ENCODE measurements around the gene CLCN3. TPM values are rescaled to one million over a fixed set of nuclear protein-coding genes. Genes with fewer than 3 reads are reported as not detected.

CLCN3 gene
- total RNA-seq (2022; extraction: Qiagen RNA extraction) = 15.9 to 19.8 TPM (median 18.0 TPM) in 5 replicates

GRCh38 chr4:169619958-169620879, at the start of gene CLCN3:
CLCN3 (plus strand) TSS chr4:169620578; CDS start chr4:169635929, 15,351 bp downstream.

DNA sequence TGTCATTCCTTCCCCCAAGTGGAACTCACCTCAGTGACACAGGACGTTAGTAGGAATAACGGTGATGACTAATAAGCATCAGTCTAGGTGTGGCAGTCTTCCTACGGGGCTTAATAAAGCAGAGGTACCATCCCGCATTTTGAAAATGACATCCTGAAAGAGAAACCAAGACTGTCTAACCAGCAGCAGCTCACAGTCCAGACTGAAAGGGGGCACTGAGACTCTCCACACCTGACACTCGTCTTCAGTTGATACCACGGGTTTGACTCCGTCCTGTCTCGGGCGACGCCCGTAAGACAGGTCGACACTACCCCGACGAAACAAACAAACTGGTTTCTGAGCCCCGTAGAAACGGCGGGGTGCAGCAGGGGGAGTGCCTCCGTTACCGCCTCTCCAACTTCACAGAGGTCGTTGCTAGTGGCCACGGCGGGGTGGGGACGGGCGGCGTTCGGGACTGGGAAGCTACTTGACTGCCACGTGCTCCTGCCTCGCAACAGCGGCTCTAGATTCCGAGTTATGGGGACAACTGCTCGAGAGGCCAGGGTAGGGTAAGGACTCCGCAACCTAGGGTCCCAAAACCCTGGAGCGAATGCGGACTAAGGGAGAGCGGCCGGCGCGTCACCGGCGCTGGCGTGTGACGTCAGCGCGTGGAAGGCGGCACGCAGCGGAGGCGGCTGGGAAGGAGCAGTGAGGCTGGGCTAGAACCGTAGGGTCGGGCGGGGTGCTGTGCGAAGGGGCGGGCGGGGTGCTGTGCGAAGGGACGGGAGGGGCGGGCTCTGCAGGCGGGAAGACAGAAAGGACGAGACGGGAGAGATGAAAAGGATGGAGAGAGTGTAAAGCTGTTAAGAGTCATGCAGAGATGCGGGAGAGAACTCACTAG, 8.1 kb upstream of the CLCN3 start, which contains the start of gene NEK1:
NEK1 (minus strand) TSS at position 593 of the 880 bp plus-strand sequence. CDS start 9,953 bp downstream, outside the sequence.

DNA sequence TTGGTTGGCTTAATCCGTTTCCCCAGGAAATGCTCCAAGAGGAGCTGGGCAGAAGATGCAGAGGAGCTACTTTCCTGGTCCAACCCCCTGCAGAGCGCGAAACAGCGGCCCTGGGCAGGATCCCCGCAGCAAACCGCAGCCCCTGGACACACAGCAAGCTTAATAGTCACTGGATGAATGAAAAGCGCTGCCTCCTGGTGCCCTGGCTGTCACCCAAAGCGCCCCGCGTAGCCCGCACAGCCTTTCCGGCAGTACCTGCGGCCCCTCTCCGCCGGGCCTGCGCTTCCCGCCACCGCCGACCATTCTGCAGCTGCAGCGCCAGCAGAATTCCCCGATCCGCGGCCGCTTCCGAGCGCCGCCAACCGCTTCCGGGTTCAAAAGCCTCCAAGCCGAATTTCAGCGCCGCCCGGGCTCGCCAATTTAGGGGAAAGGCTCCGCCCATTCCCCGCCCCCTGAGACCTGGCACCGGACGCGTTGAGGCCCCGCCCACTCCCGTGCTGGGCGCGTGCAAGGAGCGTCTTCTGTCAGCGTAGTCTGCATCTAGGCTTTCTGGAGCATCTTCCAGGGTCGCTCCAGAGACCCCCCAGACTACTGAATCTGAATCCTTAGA, 137.3 kb downstream of the CLCN3 start, which contains the start of gene HPF1:
HPF1 (minus strand) TSS at position 370 of the 610 bp plus-strand sequence; CDS start at position 303, 67 bp downstream.

Other genes with a start within 250 kb of the CLCN3 start
- 2.6 to 3.5 TPM (median 2.6 TPM) in 5 replicates for gene NEK1, start 8.0 kb upstream of the CLCN3 start, total RNA-seq (2022; extraction: Qiagen RNA extraction)
- gene HPF1, start 137.4 kb downstream of the CLCN3 start, total RNA-seq (2022; extraction: Qiagen RNA extraction) = 14.0 to 22.1 TPM (median 15.5 TPM) in 5 replicates